Chondrocyte (in vitro differentiated cells): ENCODE measurements around the gene BCL2L13. TPM values are rescaled to one million over a fixed set of nuclear protein-coding genes. Genes with fewer than 3 reads are reported as not detected.

Source experiments
- DNase-seq: peaks from one replicate; pipeline ENCODE4 v3.0.0; 2021; ENCODE audit warnings: mixed read lengths, low spot score
- H3K27ac Mint-ChIP-seq: one replicate; pipeline ENCODE4 v1.8.0; 2021; ENCODE audit warnings: mild to moderate bottlenecking, moderate library complexity, mixed read lengths; ENCODE audit not compliant: unreplicated experiment
- H3K27me3 Mint-ChIP-seq: 2 replicates; pipeline ENCODE4 v1.8.0; 2021; ENCODE audit warnings: low read depth, mixed read lengths
- H3K36me3 Mint-ChIP-seq: 2 replicates; pipeline ENCODE4 v1.8.0; 2021; ENCODE audit warnings: low read depth, mixed read lengths
- H3K4me1 Mint-ChIP-seq: 2 replicates; pipeline ENCODE4 v1.8.0; 2021; ENCODE audit warnings: low read depth, mild to moderate bottlenecking, mixed read lengths
- H3K4me3 Mint-ChIP-seq: one replicate; pipeline ENCODE4 v1.8.0; 2021; ENCODE audit warnings: mild to moderate bottlenecking, moderate library complexity, mixed read lengths; ENCODE audit not compliant: unreplicated experiment
- H3K9me3 Mint-ChIP-seq: 2 replicates; pipeline ENCODE4 v1.8.0; 2021; ENCODE audit warnings: low read depth, mixed read lengths
- long read RNA-seq: library from polyadenylated mRNA; stranded (forward); transcript quantifications from one replicate; pipeline ENCODE4 v2.0.0, GENCODE V29; 2021
- total RNA-seq: library from RNA; stranded (reverse); gene quantifications from 3 replicates; pipeline ENCODE4 v1.2.1, GENCODE V29; 2021
- TF ChIP-seq, protein P1 (sequence below): fragments of 200-600 bp; sonication (generic); IDR thresholded peaks from 2 replicates; pipeline ENCODE4 v1.5.0; 2021; ENCODE audit warnings: antibody characterized with exemption, mild to moderate bottlenecking, moderate library complexity

The BCL2L13 gene
- total RNA-seq, result 38.7 to 46.2 TPM (median 39.6 TPM) in 3 replicates
- long read RNA-seq, full-length matches to known transcripts, result 66 of 93 reads
- long read RNA-seq, partial matches to known transcripts, result 15 of 93 reads
- long read RNA-seq, other reads (novel, unspliced or antisense), result 12 of 93 reads

DNA sequence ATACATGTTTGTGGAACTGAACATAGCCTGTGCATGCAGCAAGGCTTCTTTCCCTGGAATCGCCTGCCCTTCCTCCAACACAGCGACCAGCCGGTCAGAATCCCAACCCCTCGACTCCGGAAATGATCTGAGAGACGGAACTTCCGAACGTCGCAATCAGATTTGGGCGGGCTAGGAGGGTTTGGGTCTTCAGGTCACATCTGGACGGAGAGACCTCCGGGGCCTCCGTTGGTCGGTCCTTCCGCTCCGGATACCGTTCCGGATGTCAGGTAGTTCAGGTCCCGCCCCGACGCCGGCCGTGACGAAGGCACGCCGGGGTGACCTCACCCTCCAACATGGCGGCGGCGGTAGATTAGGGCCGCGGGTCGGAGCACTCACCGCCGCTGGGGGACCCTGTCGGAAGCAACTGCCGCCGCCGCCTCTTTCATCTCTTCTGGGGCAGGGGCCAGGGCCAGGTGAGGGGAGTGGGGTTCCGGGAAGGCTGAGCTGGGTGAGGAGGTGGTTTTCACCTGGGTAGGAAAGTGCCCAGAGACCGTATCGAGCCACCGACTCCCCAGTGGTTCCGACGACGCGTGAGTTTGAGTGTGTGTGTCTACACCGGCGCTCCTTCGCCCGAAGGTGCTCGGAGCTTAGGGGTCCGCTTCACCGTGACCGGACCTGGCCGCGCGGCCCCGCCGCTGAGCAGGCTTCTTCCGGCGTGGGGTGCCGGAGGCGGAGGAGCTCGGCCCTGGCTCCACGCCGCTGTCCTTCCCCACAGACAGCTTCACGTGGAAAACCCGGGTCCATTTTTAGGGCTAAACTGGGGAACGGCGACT is at the start of gene BCL2L13:
Gene BCL2L13, plus strand, starts transcription at position 326 of the 815 bp plus-strand sequence. CDS start 16,955 bp downstream, outside the sequence.
- Mint-ChIP-seq H3K4me1 (peaks cover 23% of the 10 kb centered on the region), H3K36me3 (no peaks in the 10 kb centered on the region), H3K27me3 (no peaks in the 10 kb centered on the region), H3K4me3 (peak within 1 kb of the TSS; percentile 78), H3K27ac (peak within 1 kb of the TSS; percentile 99), H3K9me3 (no peaks in the 10 kb centered on the region)
- TF ChIP-seq, protein P1, sequence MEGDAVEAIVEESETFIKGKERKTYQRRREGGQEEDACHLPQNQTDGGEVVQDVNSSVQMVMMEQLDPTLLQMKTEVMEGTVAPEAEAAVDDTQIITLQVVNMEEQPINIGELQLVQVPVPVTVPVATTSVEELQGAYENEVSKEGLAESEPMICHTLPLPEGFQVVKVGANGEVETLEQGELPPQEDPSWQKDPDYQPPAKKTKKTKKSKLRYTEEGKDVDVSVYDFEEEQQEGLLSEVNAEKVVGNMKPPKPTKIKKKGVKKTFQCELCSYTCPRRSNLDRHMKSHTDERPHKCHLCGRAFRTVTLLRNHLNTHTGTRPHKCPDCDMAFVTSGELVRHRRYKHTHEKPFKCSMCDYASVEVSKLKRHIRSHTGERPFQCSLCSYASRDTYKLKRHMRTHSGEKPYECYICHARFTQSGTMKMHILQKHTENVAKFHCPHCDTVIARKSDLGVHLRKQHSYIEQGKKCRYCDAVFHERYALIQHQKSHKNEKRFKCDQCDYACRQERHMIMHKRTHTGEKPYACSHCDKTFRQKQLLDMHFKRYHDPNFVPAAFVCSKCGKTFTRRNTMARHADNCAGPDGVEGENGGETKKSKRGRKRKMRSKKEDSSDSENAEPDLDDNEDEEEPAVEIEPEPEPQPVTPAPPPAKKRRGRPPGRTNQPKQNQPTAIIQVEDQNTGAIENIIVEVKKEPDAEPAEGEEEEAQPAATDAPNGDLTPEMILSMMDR, result no peak
- peak; percentile 96 for DNase-seq

DNA sequence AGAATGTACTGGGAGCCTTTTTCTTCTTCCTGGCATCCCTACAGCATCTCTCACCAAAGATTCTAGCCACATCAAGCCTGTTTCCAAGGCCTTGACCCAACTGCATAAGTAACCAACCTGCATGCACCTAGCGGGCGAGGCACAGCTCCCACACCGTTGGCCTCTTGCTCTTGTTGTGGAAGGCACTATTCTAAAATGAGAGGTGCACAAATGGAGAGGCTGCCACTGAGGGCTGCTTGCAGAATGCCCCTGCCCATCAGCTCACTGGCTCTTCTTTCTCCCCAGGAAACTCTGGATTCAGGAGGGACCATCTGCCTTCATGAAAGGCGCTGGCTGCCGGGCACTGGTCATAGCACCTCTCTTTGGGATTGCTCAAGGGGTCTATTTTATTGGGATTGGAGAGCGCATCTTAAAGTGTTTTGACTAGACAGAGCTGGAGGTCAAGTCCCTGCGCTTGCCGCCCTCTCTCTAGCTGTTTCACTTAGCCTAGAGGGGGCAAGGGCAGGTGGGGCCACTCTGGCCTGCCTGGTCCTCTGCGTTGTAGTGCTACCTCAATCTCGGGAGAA is 48.7 kb upstream of the BCL2L13 start:
- Mint-ChIP-seq H3K36me3 (peaks cover 29% of the 10 kb centered on the region), H3K27ac (no peak overlapping the region), H3K27me3 (no peaks in the 10 kb centered on the region), H3K4me3 (no peak overlapping the region), H3K9me3 (no peaks in the 10 kb centered on the region), H3K4me1 (no peaks in the 10 kb centered on the region)
- TF ChIP-seq, protein P1, result no peak
- no peak for DNase-seq

GRCh38 chr22:17590586-17590985 is 48.0 kb upstream of the BCL2L13 start:
- Mint-ChIP-seq H3K4me3 (no peak overlapping the region), H3K27ac (no peak overlapping the region), H3K9me3 (no peaks in the 10 kb centered on the region), H3K36me3 (peaks cover 33% of the 10 kb centered on the region), H3K27me3 (no peaks in the 10 kb centered on the region), H3K4me1 (no peaks in the 10 kb centered on the region)
- no peak for DNase-seq
- TF ChIP-seq, protein P1, result no peak

DNA sequence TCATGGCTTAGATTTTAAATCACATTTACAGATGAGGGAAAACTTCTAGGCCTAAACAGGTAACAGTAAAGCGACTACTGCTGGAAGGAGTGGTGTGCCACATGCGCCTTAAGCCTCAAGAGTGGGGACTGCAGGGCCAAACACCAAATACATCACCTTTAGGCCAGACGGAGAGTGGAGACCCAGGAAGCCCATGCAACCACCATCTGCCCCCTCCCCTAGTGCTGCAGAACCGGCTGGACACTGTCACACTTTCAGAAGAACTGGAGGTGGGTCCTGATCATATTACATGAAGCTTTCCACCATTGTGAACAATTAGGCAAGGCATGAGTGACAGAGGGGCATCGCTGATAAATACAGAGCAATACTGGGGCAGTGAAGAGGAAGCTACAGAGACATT is 46.4 kb upstream of the BCL2L13 start:
- Mint-ChIP-seq H3K27ac (no peak overlapping the region), H3K9me3 (no peaks in the 10 kb centered on the region), H3K4me3 (no peak overlapping the region), H3K4me1 (peaks cover 1% of the 10 kb centered on the region), H3K36me3 (peaks cover 43% of the 10 kb centered on the region), H3K27me3 (no peaks in the 10 kb centered on the region)
- no peak for DNase-seq
- TF ChIP-seq, protein P1, result no peak

- TF ChIP-seq, protein P1, result no peak
- peaks cover 58% of the 10 kb centered on the region for H3K36me3 Mint-ChIP-seq
- no peak overlapping the region for H3K4me3 Mint-ChIP-seq
- DNase-seq, result no peak
- no peaks in the 10 kb centered on the region for H3K9me3 Mint-ChIP-seq
- H3K27ac Mint-ChIP-seq, result no peak overlapping the region
- no peaks in the 10 kb centered on the region for H3K27me3 Mint-ChIP-seq
- peaks cover 5% of the 10 kb centered on the region for H3K4me1 Mint-ChIP-seq
These were observed 42.3 kb upstream of the BCL2L13 start for GRCh38 chr22:17596226-17596625.
